SK-N-DZ (cell line): Measurements from ENCODE around the gene RAB8B.

Experiments
- DNase-seq: peaks from one replicate; pipeline ENCODE4 v3.0.0-alpha.2; 2015; ENCODE audit warnings: low spot score

Gene RAB8B

DNA sequence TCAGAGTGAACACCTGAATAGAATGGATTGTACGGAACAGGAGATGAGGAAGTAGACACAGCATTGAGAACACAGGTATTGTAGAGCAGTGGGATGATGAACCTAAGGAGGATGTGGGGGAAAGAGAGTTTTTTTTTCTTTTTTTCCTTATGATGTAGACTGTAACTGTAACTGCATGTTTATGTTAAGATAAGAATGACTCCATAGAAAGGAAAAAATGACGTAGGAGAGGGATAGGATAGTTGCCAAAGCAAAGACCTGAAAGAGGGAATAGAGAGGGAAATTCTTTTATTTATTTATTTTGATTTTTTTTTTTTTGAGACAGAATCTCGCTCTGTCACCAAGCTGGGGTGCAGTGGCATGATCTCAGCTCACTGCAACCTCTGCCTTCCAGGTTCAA is 121.2 kb downstream of the RAB8B start:
- DNase-seq, result no peak

DNA sequence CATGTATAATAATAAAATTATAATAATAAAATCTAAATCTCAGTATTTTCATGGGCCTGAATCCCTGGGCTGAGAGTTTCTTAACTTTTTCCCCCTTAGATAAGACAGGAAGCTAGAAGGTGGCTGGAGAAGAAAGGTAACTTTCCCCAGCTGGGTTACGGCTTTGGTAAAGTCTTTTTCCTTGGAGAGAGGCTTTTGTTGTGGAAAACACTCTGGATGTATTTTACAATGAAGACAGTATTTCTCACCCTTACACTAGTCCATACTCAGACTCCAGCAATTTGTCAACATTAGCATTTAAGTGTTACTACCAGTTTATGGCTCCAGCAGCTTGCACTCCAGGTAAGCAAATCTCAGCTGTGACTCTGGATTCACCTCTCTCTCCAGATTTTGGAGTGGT is 122.9 kb downstream of the RAB8B start:
- DNase-seq, result no peak

DNA sequence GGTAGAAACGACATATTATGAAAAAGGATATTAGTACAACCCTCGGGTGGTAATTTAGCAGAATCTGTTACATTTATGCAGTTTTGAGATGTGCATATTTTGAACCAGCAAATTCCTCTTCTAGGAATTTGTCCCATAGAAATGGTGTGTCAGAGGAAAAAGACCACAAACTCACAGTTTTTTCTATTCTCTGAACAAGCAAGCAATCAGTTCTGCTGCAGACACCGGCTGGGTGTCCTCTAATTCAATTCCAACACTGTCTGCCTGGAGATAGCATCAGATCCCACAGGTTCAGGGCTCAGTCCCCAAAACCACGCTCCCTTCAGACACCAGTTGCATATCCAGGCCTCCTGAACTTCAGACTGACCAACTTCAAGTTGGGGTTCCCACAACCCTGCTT is 124.4 kb downstream of the RAB8B start:
- peak; percentile 92 for DNase-seq

DNA sequence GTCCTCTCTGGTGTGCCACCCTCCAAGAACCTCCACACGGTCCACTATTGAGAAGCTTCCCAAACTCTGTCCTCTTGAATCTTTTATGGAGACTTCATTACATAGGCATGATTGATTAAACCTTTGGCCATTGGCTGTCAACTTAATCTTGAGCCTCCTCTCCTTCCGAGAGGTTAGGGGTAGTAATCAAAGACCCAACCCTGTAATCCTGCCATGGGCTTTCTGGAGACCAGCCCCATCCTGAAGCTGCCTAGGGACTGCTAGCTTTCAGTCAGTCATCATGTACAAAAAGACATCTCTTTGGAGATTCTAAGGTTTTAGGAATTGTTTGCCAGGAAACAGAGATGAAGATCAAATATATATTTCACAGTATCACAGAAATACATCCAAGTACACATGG is 125.0 kb downstream of the RAB8B start:
- no peak for DNase-seq
